SJSA1 (cell line): ENCODE results near the gene MMS22L. TPM values are rescaled to one million over a fixed set of nuclear protein-coding genes. Genes with fewer than 3 reads are reported as not detected.

ENCODE experiments used
- DNase-seq, 2 experiments: peaks; one replicate each; pipeline ENCODE4 v3.0.0-alpha.2; 2015 to 2020; ENCODE audit warnings: low spot score in 2 of 2, low read depth in 1 of 2
- H3K27ac ChIP-seq: fragments of 250-450 bp; sonication (Bioruptor Pico); 2 replicates; pipeline ENCODE4 v1.5.1; 2020; ENCODE audit warnings: mild to moderate bottlenecking, moderate library complexity
- H3K27me3 ChIP-seq: fragments of 250-450 bp; sonication (Bioruptor Pico); replicated peaks from 2 replicates; pipeline ENCODE4 v1.5.1; 2020; ENCODE audit warnings: mild to moderate bottlenecking, moderate library complexity
- H3K36me3 ChIP-seq: fragments of 250-450 bp; sonication (Bioruptor Pico); 2 replicates; pipeline ENCODE4 v1.5.1; 2020; ENCODE audit warnings: mild to moderate bottlenecking
- H3K4me1 ChIP-seq: fragments of 250-450 bp; sonication (Bioruptor Pico); replicated peaks from 2 replicates; pipeline ENCODE4 v1.6.1; 2021; ENCODE audit warnings: mild to moderate bottlenecking
- H3K4me3 ChIP-seq: fragments of 250-450 bp; sonication (Bioruptor Pico); 2 replicates; pipeline ENCODE4 v1.5.1; 2020; ENCODE audit warnings: mild to moderate bottlenecking
- H3K9me3 ChIP-seq: fragments of 250-450 bp; sonication (Bioruptor Pico); replicated peaks from 2 replicates; pipeline ENCODE4 v1.5.1; 2020; ENCODE audit warnings: mild to moderate bottlenecking
- total RNA-seq: library from RNA; depleted of rRNA; stranded (reverse); fragments of >200 nt; shearing (Covaris generic); gene quantifications from 2 replicates; pipeline ENCODE4 v1.2.3, GENCODE V29; 2014

Gene MMS22L
- total RNA-seq, 1 experiment from 2014 or later: 36.4 TPM

DNA sequence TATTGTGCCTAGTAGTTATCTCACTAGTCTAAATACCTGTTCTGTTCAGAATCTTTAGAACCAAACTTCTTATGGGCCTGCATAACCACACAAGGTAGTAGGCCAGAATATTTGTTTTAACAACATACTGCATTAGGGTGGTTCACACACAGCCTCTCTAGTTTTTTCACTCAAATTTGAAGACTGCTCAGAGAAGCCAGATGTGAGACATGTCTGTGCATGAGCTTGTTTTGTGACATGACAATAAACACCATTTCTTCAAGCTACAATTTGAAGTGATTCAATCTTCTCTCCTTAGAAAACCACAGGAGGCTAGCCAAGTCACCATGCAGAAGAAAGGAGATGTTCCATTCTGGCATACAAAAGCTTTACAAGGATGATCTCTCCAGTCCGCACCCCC is 135.6 kb downstream of the MMS22L start:
- DNase-seq: no peak
- no peaks in the 10 kb centered on the region for H3K9me3 ChIP-seq
- no peak overlapping the region for H3K4me3 ChIP-seq
- no peak overlapping the region for H3K27ac ChIP-seq
- no peaks in the 10 kb centered on the region for H3K27me3 ChIP-seq
- peaks cover 22% of the 10 kb centered on the region for H3K36me3 ChIP-seq
- no peaks in the 10 kb centered on the region for H3K4me1 ChIP-seq

DNA sequence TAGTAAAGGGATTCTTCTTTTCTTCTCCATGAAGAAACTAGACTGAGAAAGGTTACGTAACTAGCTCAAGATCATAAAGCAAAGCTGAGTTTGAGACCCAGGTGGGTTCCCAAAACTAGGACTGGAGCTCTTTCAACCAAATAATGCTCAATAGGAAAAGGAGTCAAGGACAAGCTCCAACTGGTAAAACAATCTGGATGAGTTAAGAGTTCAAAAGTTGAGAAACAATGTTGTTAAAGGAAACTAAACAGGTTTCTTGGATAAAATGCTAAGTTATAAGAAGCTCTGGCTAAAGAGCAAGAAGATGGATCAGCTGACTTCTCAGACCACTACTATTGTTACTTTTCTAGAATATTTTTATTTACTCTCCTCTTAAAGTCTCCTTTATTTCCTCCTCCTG is 137.3 kb downstream of the MMS22L start:
- Histone ChIP-seq H3K4me1 (no peaks in the 10 kb centered on the region), H3K27ac (no peak overlapping the region), H3K9me3 (no peaks in the 10 kb centered on the region), H3K4me3 (no peak overlapping the region), H3K27me3 (no peaks in the 10 kb centered on the region), H3K36me3 (peaks cover 13% of the 10 kb centered on the region)
- DNase-seq: no peak

DNA sequence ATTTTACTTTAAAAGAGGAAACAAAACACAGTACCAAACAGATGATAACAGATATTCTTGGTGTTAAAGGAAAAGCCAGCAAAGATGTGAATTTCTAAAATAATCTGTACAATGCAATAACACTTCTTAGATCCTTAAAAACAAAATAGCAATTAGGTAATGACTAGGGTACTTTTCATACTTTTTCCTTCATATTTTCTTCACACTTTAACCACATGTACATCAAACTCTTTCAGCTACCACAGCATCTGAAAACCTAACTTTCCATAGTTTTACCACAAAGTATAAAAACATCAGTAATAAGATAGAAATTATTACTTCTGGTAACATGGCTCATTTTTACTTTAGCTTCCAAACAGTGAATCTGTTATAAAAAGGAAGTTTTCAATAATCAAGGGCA is 141.3 kb downstream of the MMS22L start:
- Histone ChIP-seq H3K4me1 (no peaks in the 10 kb centered on the region), H3K9me3 (no peaks in the 10 kb centered on the region), H3K27ac (no peak overlapping the region), H3K27me3 (no peaks in the 10 kb centered on the region), H3K4me3 (no peak overlapping the region), H3K36me3 (no peaks in the 10 kb centered on the region; the same call in 1 of the 2 replicates)
- no peak for DNase-seq

DNA sequence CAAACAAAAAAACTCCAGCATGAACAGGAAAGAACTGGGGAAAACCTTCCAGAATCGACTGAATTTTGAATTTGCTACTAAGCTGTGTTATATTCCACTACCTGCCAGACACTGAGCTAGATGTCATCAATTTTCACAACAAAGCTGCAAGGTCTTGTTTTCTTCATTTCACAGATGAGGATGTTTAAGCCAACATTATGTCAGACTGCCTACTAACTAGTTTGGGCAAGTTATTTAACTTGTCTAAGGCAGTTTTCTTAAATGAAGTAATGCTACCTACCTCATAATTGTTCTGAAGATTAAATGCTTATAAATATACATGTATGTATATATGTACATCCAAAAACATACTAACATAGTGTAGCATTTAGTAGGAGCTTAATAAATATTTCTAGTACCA is 144.4 kb downstream of the MMS22L start:
- no peak for DNase-seq
- H3K4me3 ChIP-seq: no peak overlapping the region
- H3K4me1 ChIP-seq: no peaks in the 10 kb centered on the region
- H3K9me3 ChIP-seq: no peaks in the 10 kb centered on the region
- H3K36me3 ChIP-seq: no peaks in the 10 kb centered on the region; the same call in 1 of the 2 replicates
- no peak overlapping the region for H3K27ac ChIP-seq
- H3K27me3 ChIP-seq: no peaks in the 10 kb centered on the region

DNA sequence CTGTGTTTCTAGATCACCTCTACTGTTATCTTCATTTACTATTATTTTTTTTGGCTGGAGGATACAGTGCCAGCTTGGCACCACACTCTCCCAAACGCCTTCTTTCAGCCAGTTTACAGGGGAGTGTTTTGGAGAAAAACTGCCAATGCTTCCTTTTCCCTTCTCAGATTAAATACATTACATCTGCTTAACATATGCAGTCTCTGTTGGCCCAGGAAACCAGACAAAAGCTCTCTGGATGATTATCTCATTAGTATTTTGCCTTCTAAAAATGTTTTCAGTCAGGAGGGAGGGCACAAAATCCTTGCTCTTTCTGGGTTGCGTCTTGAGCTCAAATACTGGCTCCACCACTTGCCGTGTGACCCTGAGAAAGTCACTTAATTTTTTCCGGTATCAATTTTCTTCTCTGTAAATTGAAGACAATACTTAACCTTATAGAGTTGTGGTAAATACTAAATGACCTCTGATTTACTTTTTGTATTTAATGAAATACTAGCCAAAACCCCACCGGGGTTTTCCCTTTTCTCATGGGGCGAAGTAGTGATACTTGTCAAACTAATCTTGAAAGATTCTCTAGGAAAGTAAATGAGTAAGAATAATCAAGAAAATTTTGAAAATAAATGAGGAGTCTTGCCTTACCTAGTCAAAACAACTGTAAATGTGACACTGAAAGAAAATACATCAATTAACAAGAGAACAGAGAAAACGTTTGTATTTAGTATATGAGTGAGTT is 146.2 kb downstream of the MMS22L start:
- Histone ChIP-seq H3K9me3 (no peaks in the 10 kb centered on the region), H3K27ac (no peak overlapping the region), H3K4me3 (no peak overlapping the region), H3K4me1 (no peaks in the 10 kb centered on the region), H3K36me3 (no peaks in the 10 kb centered on the region), H3K27me3 (no peaks in the 10 kb centered on the region)
- DNase-seq: no peak

DNA sequence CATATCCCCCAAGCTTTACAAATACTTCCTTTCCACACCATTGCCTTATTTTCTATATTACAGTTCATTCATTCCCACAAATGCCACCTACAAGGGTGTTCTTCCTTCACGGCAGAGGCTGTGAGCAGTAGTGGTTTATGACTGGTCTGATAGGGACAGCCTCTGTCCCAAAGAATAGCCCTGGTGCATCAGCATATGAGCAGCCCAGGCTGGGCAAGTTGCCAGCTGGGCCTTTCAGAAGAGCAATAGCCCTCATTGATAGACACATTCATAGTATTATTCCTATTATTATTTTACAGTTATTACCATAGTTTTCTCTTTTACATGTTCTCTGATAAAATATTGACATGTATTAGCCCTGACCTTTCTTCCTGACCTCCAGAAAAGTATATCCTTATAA is 149.9 kb downstream of the MMS22L start:
- no peak for DNase-seq
- Histone ChIP-seq H3K9me3 (no peaks in the 10 kb centered on the region), H3K4me3 (no peak overlapping the region), H3K36me3 (no peaks in the 10 kb centered on the region), H3K27ac (no peak overlapping the region), H3K27me3 (0 out of 2 replicates have a peak, but pooled peaks cover 3% of the 10 kb centered on the region), H3K4me1 (no peaks in the 10 kb centered on the region)

DNA sequence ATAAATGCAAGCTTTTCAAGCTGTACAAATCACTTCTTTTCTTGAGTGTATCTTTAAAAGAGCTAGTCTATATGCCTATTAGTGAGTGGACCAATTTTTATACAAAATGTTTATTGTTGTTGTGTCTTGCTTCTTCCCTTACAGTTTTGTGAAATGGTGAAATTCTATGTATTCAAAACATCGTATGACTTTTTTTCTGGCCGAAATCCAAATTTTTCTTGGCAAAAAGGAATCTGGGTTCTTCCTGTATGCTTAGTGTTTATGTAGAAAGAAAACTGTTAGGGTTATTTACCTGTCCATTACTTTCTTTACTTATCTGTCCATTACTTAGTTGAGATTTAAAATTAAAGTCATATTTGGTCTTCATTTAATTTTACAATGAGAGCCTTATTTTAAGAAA is 153.9 kb downstream of the MMS22L start:
- Histone ChIP-seq H3K36me3 (no peaks in the 10 kb centered on the region), H3K27ac (no peak overlapping the region), H3K27me3 (peaks cover 7% of the 10 kb centered on the region; the same call in 1 of the 2 replicates), H3K4me3 (no peak overlapping the region), H3K4me1 (no peaks in the 10 kb centered on the region), H3K9me3 (no peaks in the 10 kb centered on the region)
- no peak for DNase-seq

DNA sequence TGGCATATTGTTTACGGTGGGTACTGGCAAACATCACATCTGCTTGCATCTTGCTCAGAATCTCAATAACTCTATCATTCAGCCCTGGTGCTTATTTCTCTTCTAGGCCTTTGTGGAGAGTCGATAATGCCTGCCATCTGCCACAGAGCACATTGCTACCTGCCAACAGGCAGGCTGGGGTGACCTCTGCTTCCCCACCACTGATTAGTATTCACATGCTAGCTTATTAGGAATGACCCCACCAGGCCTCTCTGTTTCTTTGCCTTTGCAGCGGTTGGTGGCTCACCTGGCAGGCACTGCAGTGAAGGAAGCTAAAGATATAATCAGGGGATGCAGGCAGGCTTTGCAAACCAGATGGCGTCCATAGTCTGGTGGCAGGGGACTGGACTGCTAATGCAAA is 154.5 kb downstream of the MMS22L start:
- Histone ChIP-seq H3K4me1 (no peaks in the 10 kb centered on the region), H3K27me3 (peaks cover 7% of the 10 kb centered on the region; the same call in 1 of the 2 replicates), H3K4me3 (no peak overlapping the region), H3K27ac (no peak overlapping the region), H3K9me3 (no peaks in the 10 kb centered on the region), H3K36me3 (no peaks in the 10 kb centered on the region)
- no peak for DNase-seq

DNA sequence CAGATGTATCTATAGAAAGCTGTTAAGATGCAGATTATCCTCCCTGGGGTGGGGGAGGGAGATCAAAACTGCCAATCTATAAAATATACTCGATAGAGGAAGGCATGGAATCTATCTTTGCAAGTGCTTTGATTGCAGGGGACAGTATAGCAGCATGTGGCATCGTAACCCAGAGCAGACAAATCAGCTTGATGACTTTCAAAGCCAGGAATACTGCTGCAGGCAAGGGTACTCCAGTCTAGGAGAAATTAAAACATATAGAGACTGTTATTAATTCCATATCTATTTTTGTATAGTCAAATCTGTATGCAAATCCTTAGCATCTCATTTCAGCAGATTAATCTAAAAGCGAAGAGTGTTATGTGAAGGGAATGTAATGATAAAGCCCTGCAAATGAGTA is 159.4 kb downstream of the MMS22L start:
- H3K4me3 ChIP-seq: no peak overlapping the region
- no peak for DNase-seq
- H3K27ac ChIP-seq: no peak overlapping the region

DNA sequence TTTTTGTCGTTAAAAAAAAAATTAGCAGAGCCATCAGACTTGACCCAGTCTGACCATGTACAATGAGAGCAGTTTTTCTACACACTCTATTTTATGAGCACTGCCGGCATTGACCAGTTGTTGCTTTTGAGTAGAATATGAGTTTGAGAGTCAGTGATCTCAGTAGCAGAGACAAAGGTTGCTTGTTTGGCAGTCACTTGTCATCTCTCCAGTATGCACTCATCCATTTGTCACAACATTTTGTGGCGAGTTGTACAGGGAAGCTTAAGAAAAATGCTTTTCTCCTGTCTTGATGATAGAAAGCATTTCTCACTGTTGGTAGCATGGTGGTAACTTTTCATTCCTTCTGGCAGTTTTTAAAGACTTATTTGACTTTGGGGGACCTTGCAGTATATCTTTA is 159.9 kb downstream of the MMS22L start:
- DNase-seq: no peak
- Histone ChIP-seq H3K27me3 (peaks cover 4% of the 10 kb centered on the region; the same call in 1 of the 2 replicates), H3K4me3 (no peak overlapping the region), H3K4me1 (no peaks in the 10 kb centered on the region), H3K9me3 (no peaks in the 10 kb centered on the region), H3K27ac (no peak overlapping the region), H3K36me3 (no peaks in the 10 kb centered on the region)

More for the DNA sequence above, 159.4 kb downstream of the MMS22L start:
- no peaks in the 10 kb centered on the region for H3K4me1 ChIP-seq
- peaks cover 4% of the 10 kb centered on the region; the same call in 1 of the 2 replicates for H3K27me3 ChIP-seq
- H3K36me3 ChIP-seq: no peaks in the 10 kb centered on the region
- H3K9me3 ChIP-seq: no peaks in the 10 kb centered on the region

DNA sequence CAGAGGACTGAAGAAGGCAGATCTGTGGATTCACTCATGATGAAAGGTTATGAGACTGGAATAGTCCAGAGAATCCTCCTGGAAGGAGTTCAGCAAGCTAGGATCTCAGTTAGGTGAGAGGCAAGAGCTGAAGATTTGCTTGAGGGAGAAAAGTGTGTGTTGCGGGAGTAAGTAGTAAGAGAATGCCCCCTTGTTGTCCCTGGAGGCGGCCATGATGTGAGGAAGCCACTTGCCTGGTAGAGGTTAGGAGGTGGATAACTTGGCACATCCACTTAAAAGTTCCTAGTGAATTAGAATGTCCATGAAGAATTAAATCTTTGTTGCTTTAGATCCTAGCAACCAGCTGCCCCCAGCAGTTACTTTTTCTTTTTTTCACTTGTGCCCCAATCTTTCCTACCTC is 162.5 kb downstream of the MMS22L start:
- Histone ChIP-seq H3K27me3 (no peaks in the 10 kb centered on the region), H3K9me3 (no peaks in the 10 kb centered on the region), H3K4me3 (no peak overlapping the region), H3K36me3 (no peaks in the 10 kb centered on the region), H3K4me1 (no peaks in the 10 kb centered on the region), H3K27ac (no peak overlapping the region)
- DNase-seq: no peak

DNA sequence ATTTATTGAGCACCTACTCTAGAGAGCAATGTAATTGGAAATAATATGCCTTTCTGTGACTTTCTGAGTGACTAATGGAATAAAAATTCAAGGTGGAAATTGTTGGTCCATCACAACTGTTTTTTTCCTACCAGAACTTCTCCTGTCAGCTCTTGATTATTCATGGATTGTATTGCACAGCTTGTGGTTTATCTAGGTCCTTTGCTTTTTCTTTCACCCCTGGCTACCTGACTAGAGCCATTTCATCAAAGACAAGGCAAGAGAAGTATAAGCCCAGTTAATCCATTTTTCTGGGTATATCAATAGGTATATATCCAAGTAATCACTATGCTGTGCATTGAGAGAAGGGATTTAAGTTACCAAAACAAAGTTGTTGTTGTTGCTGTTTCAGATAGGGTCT is 168.4 kb downstream of the MMS22L start:
- no peaks in the 10 kb centered on the region for H3K4me1 ChIP-seq
- no peak for DNase-seq
- H3K27ac ChIP-seq: no peak overlapping the region
- H3K36me3 ChIP-seq: no peaks in the 10 kb centered on the region
- H3K4me3 ChIP-seq: no peak overlapping the region
- H3K9me3 ChIP-seq: no peaks in the 10 kb centered on the region; the same call in 1 of the 2 replicates
- no peaks in the 10 kb centered on the region; the same call in 1 of the 2 replicates for H3K27me3 ChIP-seq

DNA sequence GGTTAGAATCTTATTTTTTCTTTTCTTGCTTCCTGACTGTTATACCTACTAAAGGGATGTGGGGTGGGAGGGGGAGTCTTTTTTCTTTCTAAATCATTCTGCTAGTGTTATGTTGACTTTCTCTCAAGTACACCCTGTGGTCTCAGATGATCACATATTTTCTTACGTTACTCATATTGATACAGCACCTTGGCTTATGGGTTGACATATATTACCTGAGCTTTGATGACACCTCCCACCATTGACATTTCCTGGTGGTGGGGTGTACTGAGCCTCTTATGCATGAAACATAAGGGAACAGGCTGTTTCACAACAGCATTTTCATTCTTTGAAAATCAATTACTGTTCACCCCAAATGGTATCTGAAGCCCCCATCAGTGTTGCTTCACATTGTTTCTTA is 169.8 kb downstream of the MMS22L start:
- H3K4me3 ChIP-seq: no peak overlapping the region
- H3K4me1 ChIP-seq: no peaks in the 10 kb centered on the region
- DNase-seq: no peak
- H3K9me3 ChIP-seq: no peaks in the 10 kb centered on the region; the same call in 1 of the 2 replicates
- H3K27ac ChIP-seq: no peak overlapping the region
- H3K36me3 ChIP-seq: no peaks in the 10 kb centered on the region
- H3K27me3 ChIP-seq: no peaks in the 10 kb centered on the region; the same call in 1 of the 2 replicates

DNA sequence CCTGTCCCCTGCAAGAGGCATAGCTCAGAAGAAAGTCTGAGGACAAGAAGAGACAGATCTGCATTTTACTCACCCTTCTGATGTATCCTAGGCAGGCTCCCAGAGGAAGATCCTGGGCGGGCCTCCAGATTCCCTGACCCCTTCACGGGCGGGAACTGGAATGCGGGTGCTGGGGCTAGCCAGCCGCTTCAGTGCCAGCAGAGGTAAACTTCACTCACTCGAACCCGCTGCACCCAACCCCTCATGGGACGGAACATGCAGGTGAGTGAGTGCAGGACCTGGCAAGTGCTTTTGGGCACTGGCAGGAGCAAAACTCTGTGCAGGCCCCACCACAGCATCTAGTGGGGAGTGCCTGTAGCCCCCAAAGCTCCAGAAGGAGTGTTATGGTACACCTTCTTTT is 171.8 kb downstream of the MMS22L start:
- DNase-seq: no peak
- Histone ChIP-seq H3K27ac (no peak overlapping the region), H3K36me3 (no peaks in the 10 kb centered on the region), H3K9me3 (no peaks in the 10 kb centered on the region; the same call in 1 of the 2 replicates), H3K27me3 (no peaks in the 10 kb centered on the region; the same call in 1 of the 2 replicates), H3K4me1 (no peaks in the 10 kb centered on the region), H3K4me3 (no peak overlapping the region)
